Astrocyte (in vitro differentiated cells and primary cell): ENCODE measurements around the gene PCDHGB1. TPM values are rescaled to one million over a fixed set of nuclear protein-coding genes. Genes with fewer than 3 reads are reported as not detected.

Source experiments
- DNase-seq: peaks from one replicate; pipeline ENCODE4 v3.0.0-alpha.2; 2010; ENCODE audit warnings: low read depth
- FAIRE-seq: peaks from 2 replicates; lab custom pipeline; 2011; peaks lifted over from hg19 to GRCh38; lab: Jason Lieb, UNC
- H2AFZ ChIP-seq: 2 replicates; pipeline ENCODE4 v1.6.0; 2012; ENCODE audit warnings: low read depth, low read length, inconsistent platforms
- H3K27ac ChIP-seq: 2 replicates; pipeline ENCODE4 v1.5.1; 2011; ENCODE audit warnings: low read depth, low read length, inconsistent platforms
- H3K27me3 ChIP-seq: 2 replicates; pipeline ENCODE4 v1.6.0; 2011; ENCODE audit warnings: low read length, inconsistent platforms; ENCODE audit not compliant: insufficient read depth
- H3K36me3 ChIP-seq: 2 replicates; pipeline ENCODE4 v1.5.1; 2011; ENCODE audit warnings: low read length, inconsistent platforms; ENCODE audit not compliant: insufficient read depth
- H3K4me1 ChIP-seq: 2 replicates; pipeline ENCODE4 v1.5.1; 2011; ENCODE audit warnings: low read length, inconsistent platforms; ENCODE audit not compliant: insufficient read depth
- H3K4me2 ChIP-seq: 2 replicates; pipeline ENCODE4 v1.6.0; 2012; ENCODE audit warnings: low read length, inconsistent platforms
- H3K4me3 ChIP-seq: 2 replicates; pipeline ENCODE4 v1.5.1; 2011; ENCODE audit warnings: low read depth, mild to moderate bottlenecking, low read length, inconsistent platforms; ENCODE audit not compliant: insufficient read depth
- H3K79me2 ChIP-seq: 2 replicates; pipeline ENCODE4 v1.6.0; 2012; ENCODE audit warnings: mild to moderate bottlenecking, low read length, inconsistent platforms; ENCODE audit not compliant: insufficient read depth
- H3K9ac ChIP-seq: 2 replicates; pipeline ENCODE4 v1.6.0; 2012; ENCODE audit warnings: mild to moderate bottlenecking, low read length, inconsistent platforms
- H3K9me3 ChIP-seq: 2 replicates; pipeline ENCODE4 v1.5.1; 2012; ENCODE audit warnings: low read depth, mild to moderate bottlenecking, low read length, inconsistent platforms; ENCODE audit not compliant: insufficient read depth
- H4K20me1 ChIP-seq: 2 replicates; pipeline ENCODE4 v1.6.0; 2012; ENCODE audit warnings: low read length, inconsistent platforms; ENCODE audit not compliant: insufficient read depth
- H3K27ac Mint-ChIP-seq: one replicate; pipeline ENCODE4 v1.8.0; 2021; ENCODE audit warnings: mild to moderate bottlenecking, mixed read lengths; ENCODE audit not compliant: unreplicated experiment
- H3K27me3 Mint-ChIP-seq: one replicate; pipeline ENCODE4 v1.8.0; 2021; ENCODE audit warnings: low read depth, mixed read lengths; ENCODE audit not compliant: unreplicated experiment
- H3K36me3 Mint-ChIP-seq: one replicate; pipeline ENCODE4 v1.8.0; 2021; ENCODE audit warnings: low read depth, mixed read lengths; ENCODE audit not compliant: unreplicated experiment
- H3K4me1 Mint-ChIP-seq: one replicate; pipeline ENCODE4 v1.8.0; 2021; ENCODE audit warnings: low read depth, mixed read lengths; ENCODE audit not compliant: unreplicated experiment
- H3K4me3 Mint-ChIP-seq: one replicate; pipeline ENCODE4 v1.8.0; 2021; ENCODE audit warnings: mild to moderate bottlenecking, moderate library complexity, mixed read lengths; ENCODE audit not compliant: unreplicated experiment
- H3K9me3 Mint-ChIP-seq: one replicate; pipeline ENCODE4 v1.8.0; 2021; ENCODE audit warnings: mild to moderate bottlenecking, mixed read lengths; ENCODE audit not compliant: unreplicated experiment
- EZH2 ChIP-seq: IDR thresholded peaks from 2 replicates; pipeline ENCODE4 v1.6.1; 2012; ENCODE audit warnings: mild to moderate bottlenecking, low read length, inconsistent platforms; ENCODE audit not compliant: insufficient read depth
- total RNA-seq: library from RNA; stranded (reverse); gene quantifications from 2 replicates; pipeline ENCODE4 v1.2.1, GENCODE V29; 2021
- TF ChIP-seq, protein P1 (sequence below): IDR thresholded peaks from 2 replicates; pipeline ENCODE4 v1.5.1; 2011; ENCODE audit warnings: low read depth, mild to moderate bottlenecking, inconsistent platforms, low read length, moderate library complexity; ENCODE audit not compliant: insufficient read depth

PCDHGB1 gene
- total RNA-seq, 1 donor from 2014 or later, result 1.5 TPM

DNA sequence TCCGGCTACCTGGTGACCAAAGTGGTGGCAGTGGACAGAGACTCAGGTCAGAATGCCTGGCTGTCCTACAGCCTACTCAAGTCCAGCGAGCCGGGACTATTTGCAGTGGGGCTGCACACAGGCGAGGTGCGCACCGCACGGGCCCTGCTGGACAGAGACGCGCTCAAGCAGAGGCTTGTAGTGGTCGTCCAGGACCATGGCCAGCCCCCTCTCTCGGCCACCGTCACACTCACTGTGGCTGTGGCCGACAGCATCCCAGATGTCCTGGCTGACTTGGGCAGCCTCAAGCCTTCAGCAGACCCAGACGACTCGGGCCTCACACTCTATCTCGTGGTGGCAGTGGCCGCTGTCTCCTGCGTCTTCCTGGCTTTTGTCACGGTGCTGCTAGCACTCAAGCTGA is 7.1 kb downstream of the PCDHGB1 start:
- Histone ChIP-seq H3K79me2 (no peaks in the 10 kb centered on the region), H3K4me1 (no peaks in the 10 kb centered on the region), H3K4me3 (no peak overlapping the region), H3K36me3 (no peaks in the 10 kb centered on the region), H3K9ac (no peak overlapping the region), H3K4me2 (no peak overlapping the region), H3K27me3 (peaks cover 8% of the 10 kb centered on the region), H4K20me1 (no peaks in the 10 kb centered on the region), H2AFZ (no peak overlapping the region), H3K9me3 (peaks cover 47% of the 10 kb centered on the region), H3K27ac (no peak overlapping the region)
- H3K27ac Mint-ChIP-seq, result no peak overlapping the region
- no peak overlapping the region for H3K4me3 Mint-ChIP-seq
- H3K27me3 Mint-ChIP-seq, result no peaks in the 10 kb centered on the region
- H3K9me3 Mint-ChIP-seq, result peaks cover 37% of the 10 kb centered on the region
- DNase-seq (no peak), FAIRE-seq (no peak)
- peaks cover 18% of the 10 kb centered on the region for H3K36me3 Mint-ChIP-seq
- no peaks in the 10 kb centered on the region for H3K4me1 Mint-ChIP-seq
- no peak for TF ChIP-seq EZH2
- TF ChIP-seq, protein P1, sequence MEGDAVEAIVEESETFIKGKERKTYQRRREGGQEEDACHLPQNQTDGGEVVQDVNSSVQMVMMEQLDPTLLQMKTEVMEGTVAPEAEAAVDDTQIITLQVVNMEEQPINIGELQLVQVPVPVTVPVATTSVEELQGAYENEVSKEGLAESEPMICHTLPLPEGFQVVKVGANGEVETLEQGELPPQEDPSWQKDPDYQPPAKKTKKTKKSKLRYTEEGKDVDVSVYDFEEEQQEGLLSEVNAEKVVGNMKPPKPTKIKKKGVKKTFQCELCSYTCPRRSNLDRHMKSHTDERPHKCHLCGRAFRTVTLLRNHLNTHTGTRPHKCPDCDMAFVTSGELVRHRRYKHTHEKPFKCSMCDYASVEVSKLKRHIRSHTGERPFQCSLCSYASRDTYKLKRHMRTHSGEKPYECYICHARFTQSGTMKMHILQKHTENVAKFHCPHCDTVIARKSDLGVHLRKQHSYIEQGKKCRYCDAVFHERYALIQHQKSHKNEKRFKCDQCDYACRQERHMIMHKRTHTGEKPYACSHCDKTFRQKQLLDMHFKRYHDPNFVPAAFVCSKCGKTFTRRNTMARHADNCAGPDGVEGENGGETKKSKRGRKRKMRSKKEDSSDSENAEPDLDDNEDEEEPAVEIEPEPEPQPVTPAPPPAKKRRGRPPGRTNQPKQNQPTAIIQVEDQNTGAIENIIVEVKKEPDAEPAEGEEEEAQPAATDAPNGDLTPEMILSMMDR, result no peak

DNA sequence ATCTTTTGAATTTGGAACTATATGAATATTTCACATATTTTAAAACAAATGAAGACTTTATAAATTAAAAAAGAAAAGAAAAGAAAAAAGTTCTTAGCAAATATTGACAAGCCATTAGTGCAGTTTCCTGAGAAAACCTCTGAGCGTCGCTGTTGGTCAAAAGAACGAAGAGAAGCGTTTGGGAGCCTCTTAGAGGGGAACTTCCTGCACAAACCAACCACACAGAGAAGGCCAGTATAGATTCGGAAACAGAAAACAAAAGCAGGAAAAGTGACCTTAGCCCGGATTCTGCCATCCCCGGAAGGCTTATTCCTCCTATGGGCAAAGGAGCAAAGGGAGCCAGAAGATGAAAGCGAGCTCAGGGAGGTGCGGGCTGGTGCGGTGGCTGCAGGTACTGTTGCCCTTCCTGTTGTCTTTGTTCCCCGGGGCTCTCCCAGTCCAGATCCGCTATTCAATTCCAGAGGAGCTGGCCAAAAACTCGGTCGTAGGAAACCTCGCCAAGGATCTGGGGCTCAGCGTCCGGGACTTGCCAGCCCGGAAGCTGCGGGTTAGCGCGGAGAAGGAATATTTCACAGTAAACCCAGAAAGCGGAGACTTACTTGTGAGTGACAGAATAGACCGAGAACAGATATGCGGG is 10.0 kb downstream of the PCDHGB1 start, which contains the start of gene PCDHGB2:
PCDHGB2 (plus strand) TSS at position 205 of the 637 bp plus-strand sequence; CDS start at position 347, 142 bp downstream.
- no peak within 1 kb of the TSS for H3K4me3 Mint-ChIP-seq

More for the DNA sequence above, 10.0 kb downstream of the PCDHGB1 start, which contains the start of gene PCDHGB2:
- FAIRE-seq (no peak), DNase-seq (peak; percentile 26)
- Mint-ChIP-seq H3K9me3 (peaks cover 31% of the 10 kb centered on the region), H3K4me1 (no peaks in the 10 kb centered on the region), H3K27me3 (no peaks in the 10 kb centered on the region), H3K27ac (peak within 1 kb of the TSS; percentile 29), H3K36me3 (peaks cover 21% of the 10 kb centered on the region)
- Histone ChIP-seq H3K27ac (no peak within 1 kb of the TSS), H2AFZ (peak within 1 kb of the TSS; percentile 37), H3K36me3 (no peaks in the 10 kb centered on the region), H3K4me1 (no peaks in the 10 kb centered on the region), H3K27me3 (peaks cover 20% of the 10 kb centered on the region), H3K4me3 (no peak within 1 kb of the TSS), H3K9ac (peak within 1 kb of the TSS; percentile 10), H3K9me3 (peaks cover 59% of the 10 kb centered on the region), H4K20me1 (no peaks in the 10 kb centered on the region), H3K79me2 (no peaks in the 10 kb centered on the region), H3K4me2 (peak within 1 kb of the TSS; percentile 55)
- TF ChIP-seq, protein P1, result peak; percentile 30
- no peak for TF ChIP-seq EZH2
